CD14-positive monocyte (primary cell): ENCODE measurements around the gene FREM1. TPM values are rescaled to one million over a fixed set of nuclear protein-coding genes. Genes with fewer than 3 reads are reported as not detected.
"Not testable (repeated sequence)": the region's sequence is repeated elsewhere in the genome, so short reads cannot be mapped to it uniquely, and the experiment has no call there.

Source experiments
- DNase-seq, 3 donors: peaks; one replicate each; pipeline ENCODE4 v3.0.0-alpha.2; 2011 to 2022
- H2AFZ ChIP-seq: 2 replicates; pipeline ENCODE4 v1.6.0; 2012; ENCODE audit warnings: mild to moderate bottlenecking, low read depth, low read length, inconsistent platforms; ENCODE audit not compliant: insufficient read depth, poor library complexity, severe bottlenecking
- H3K27ac ChIP-seq, 2 donors: 1 replicate in 1 of 2; 2 replicates in 1 of 2; pipeline ENCODE4 v1.5.1; 2012 to 2013; ENCODE audit warnings: low read length in 2 of 2, control low read depth in 1 of 2, inconsistent platforms in 1 of 2, low read depth in 1 of 2, mild to moderate bottlenecking in 1 of 2
- H3K27me3 ChIP-seq, 2 donors: one replicate each; pipeline versions ENCODE4 v1.6.0 to v1.6.1; 2011 to 2013; ENCODE audit warnings: low read length in 2 of 2; ENCODE audit not compliant: control insufficient read depth in 2 of 2, insufficient read depth in 2 of 2
- H3K36me3 ChIP-seq, 2 donors: replicated peaks in 1 of 2; 1 replicate in 1 of 2; 2 replicates in 1 of 2; pipeline versions ENCODE4 v1.5.1 to v1.6.1; 2012 to 2013; ENCODE audit warnings: low read length in 2 of 2, control low read depth in 1 of 2, inconsistent platforms in 1 of 2, mild to moderate bottlenecking in 1 of 2; ENCODE audit not compliant: insufficient read depth in 2 of 2, control insufficient read depth in 1 of 2
- H3K4me1 ChIP-seq, 2 donors: 1 replicate in 1 of 2; 2 replicates in 1 of 2; pipeline versions ENCODE4 v1.5.1 to v1.6.1; 2012 to 2013; ENCODE audit warnings: low read length in 2 of 2, control low read depth in 1 of 2, inconsistent platforms in 1 of 2, mild to moderate bottlenecking in 1 of 2, moderate library complexity in 1 of 2; ENCODE audit not compliant: insufficient read depth in 2 of 2, control insufficient read depth in 1 of 2
- H3K4me2 ChIP-seq: replicated peaks from 2 replicates; pipeline ENCODE3; 2012; ENCODE audit warnings: low read length, moderate library complexity, mild to moderate bottlenecking; ENCODE audit not compliant: poor library complexity, severe bottlenecking; ENCODE audit errors: extremely low read depth
- H3K4me3 ChIP-seq, 3 experiments: fragments of 200-600 bp in 1 of 3; sonication (generic) in 1 of 3; replicated peaks in 1 of 3; 1 replicate in 2 of 3; 2 replicates in 1 of 3; pipeline ENCODE4 v1.5.1; 2011 to 2013; ENCODE audit warnings: low read length in 3 of 3, mild to moderate bottlenecking in 3 of 3, control low read depth in 2 of 3, low read depth in 2 of 3, inconsistent platforms in 1 of 3, moderate library complexity in 1 of 3
- H3K79me2 ChIP-seq: 2 replicates; pipeline ENCODE4 v1.6.0; 2012; ENCODE audit warnings: mild to moderate bottlenecking, control low read depth, inconsistent platforms, low read length, moderate library complexity; ENCODE audit not compliant: insufficient read depth
- H3K9ac ChIP-seq: 2 replicates; pipeline ENCODE4 v1.6.0; 2017; ENCODE audit warnings: low read length, mild to moderate bottlenecking; ENCODE audit not compliant: insufficient read depth, poor library complexity, severe bottlenecking
- H3K9me3 ChIP-seq, 2 donors: replicated peaks in 1 of 2; 1 replicate in 1 of 2; 2 replicates in 1 of 2; pipeline versions ENCODE4 v1.5.1 to v1.6.1; 2012 to 2013; ENCODE audit warnings: low read length in 2 of 2, control low read depth in 1 of 2; ENCODE audit not compliant: control insufficient read depth in 1 of 2, insufficient read depth in 1 of 2
- H4K20me1 ChIP-seq: 2 replicates; pipeline ENCODE4 v1.6.0; 2012; ENCODE audit warnings: mild to moderate bottlenecking, low read length, control low read depth, moderate library complexity; ENCODE audit not compliant: insufficient read depth
- H3K27ac Mint-ChIP-seq, 7 donors: one replicate each; pipeline ENCODE4 v1.8.0; 2020; ENCODE audit warnings: mild to moderate bottlenecking in 7 of 7, mixed read lengths in 7 of 7, moderate library complexity in 6 of 7, inconsistent platforms in 2 of 7
- H3K27me3 Mint-ChIP-seq, 3 donors: one replicate each; pipeline ENCODE4 v1.8.0; 2021 to 2022; ENCODE audit warnings: low read depth in 3 of 3, mild to moderate bottlenecking in 3 of 3, mixed read lengths in 3 of 3, moderate library complexity in 3 of 3, inconsistent platforms in 1 of 3
- H3K36me3 Mint-ChIP-seq, 2 donors: one replicate each; pipeline ENCODE4 v1.8.0; 2020; ENCODE audit warnings: mixed read lengths in 2 of 2, inconsistent platforms in 1 of 2, mild to moderate bottlenecking in 1 of 2
- H3K4me1 Mint-ChIP-seq: one replicate; pipeline ENCODE4 v1.8.0; 2020; ENCODE audit warnings: mild to moderate bottlenecking, mixed read lengths
- H3K4me3 Mint-ChIP-seq, 2 donors: one replicate each; pipeline ENCODE4 v1.8.0; 2020; ENCODE audit warnings: mild to moderate bottlenecking in 2 of 2, mixed read lengths in 2 of 2, moderate library complexity in 1 of 2
- H3K9me3 Mint-ChIP-seq, 7 donors: one replicate each; pipeline ENCODE4 v1.8.0; 2020 to 2022; ENCODE audit warnings: mixed read lengths in 7 of 7, mild to moderate bottlenecking in 6 of 7, moderate library complexity in 6 of 7, inconsistent platforms in 2 of 7
- CTCF ChIP-seq: fragments of 200-600 bp; IDR thresholded peaks from one replicate; pipeline ENCODE4 v1.8.0; 2022; ENCODE audit warnings: antibody characterized with exemption, mild to moderate bottlenecking
- WGBS: methylation state at CpG from one replicate; pipeline ENCODE4 v1.1.5; 2013; ENCODE audit warnings: missing lambda C conversion rate; ENCODE audit not compliant: insufficient coverage; 5-methylcytosine and 5-hydroxymethylcytosine counted together
- intact Hi-C, 2 donors: fragments of 100-400 bp; cut with micrococcal nuclease; formaldehyde crosslinking; loops; one replicate each; pipeline versions ENCODE4 v1.15.0 to v1.15.1; 2023
- polyA plus RNA-seq, 3 donors: library from polyadenylated mRNA; depleted of rRNA in 1 of 3; unstranded in 2 of 3; stranded (reverse) in 1 of 3; fragments of 300-500 nt in 2 of 3; fragments of >200 nt in 1 of 3; fragmentation: Illumina TruSeq in 2 of 3; gene quantifications; 1 replicate in 2 of 3; 2 replicates in 1 of 3; pipeline ENCODE4 v1.2.3, GENCODE V29; 2012 to 2021

The FREM1 gene
- polyA plus RNA-seq, 3 donors = not detected

- no peaks in the 10 kb centered on the region for H3K27me3 ChIP-seq
- H3K4me1 ChIP-seq = no peaks in the 10 kb centered on the region
- Mint-ChIP-seq H3K27me3 (peaks cover 0 to 3% (median 2%) of the 10 kb centered on the region in 3 donors), H3K36me3 (no peaks in the 10 kb centered on the region), H3K4me1 (peaks cover 2% of the 10 kb centered on the region), H3K9me3 (peaks cover 0 to 2% (median 0%) of the 10 kb centered on the region in 7 donors), H3K27ac (no peak overlapping the region), H3K4me3 (no peak overlapping the region)
- H3K9ac ChIP-seq = no peak overlapping the region
- intact Hi-C loops = no loop called here
- no peak overlapping the region for H3K4me2 ChIP-seq
- H3K36me3 ChIP-seq = no peaks in the 10 kb centered on the region
- no peak for DNase-seq
- H2AFZ ChIP-seq = no peak overlapping the region
- no peaks in the 10 kb centered on the region for H4K20me1 ChIP-seq
- H3K27ac ChIP-seq = no peak overlapping the region
- no peak for TF ChIP-seq CTCF
- 83% methylated on average over 1 of the region's 2 CpGs for WGBS
- no peak overlapping the region for H3K4me3 ChIP-seq
- H3K79me2 ChIP-seq = no peaks in the 10 kb centered on the region
- no peaks in the 10 kb centered on the region for H3K9me3 ChIP-seq
Observed at GRCh38 chr9:14923701-14924100, 13.5 kb upstream of the FREM1 start.

- H3K27ac ChIP-seq, H3K9me3 Mint-ChIP-seq, H3K79me2 ChIP-seq, H2AFZ ChIP-seq, H3K4me1 Mint-ChIP-seq, H3K4me1 ChIP-seq, H3K4me3 ChIP-seq, H3K27ac Mint-ChIP-seq, H3K27me3 Mint-ChIP-seq, H3K4me2 ChIP-seq, intact Hi-C loops, H3K36me3 Mint-ChIP-seq, H4K20me1 ChIP-seq, H3K27me3 ChIP-seq, H3K9me3 ChIP-seq, DNase-seq, H3K4me3 Mint-ChIP-seq, H3K36me3 ChIP-seq, H3K9ac ChIP-seq: not testable (repeated sequence)
- WGBS = no CpG with 5 or more reads among the region's 3 CpGs
Observed at GRCh38 chr9:14920805-14921204, 10.6 kb upstream of the FREM1 start.
